ENCODE results near the gene TMA7B. TPM values are rescaled to one million over a fixed set of nuclear protein-coding genes. Genes with fewer than 3 reads are reported as not detected.

Gene TMA7B
- total and polyA plus RNA-seq, 2 donors (not counting 1 experiment from before 2014, with no cell fraction given): 0.85 to 1.4 TPM

DNA sequence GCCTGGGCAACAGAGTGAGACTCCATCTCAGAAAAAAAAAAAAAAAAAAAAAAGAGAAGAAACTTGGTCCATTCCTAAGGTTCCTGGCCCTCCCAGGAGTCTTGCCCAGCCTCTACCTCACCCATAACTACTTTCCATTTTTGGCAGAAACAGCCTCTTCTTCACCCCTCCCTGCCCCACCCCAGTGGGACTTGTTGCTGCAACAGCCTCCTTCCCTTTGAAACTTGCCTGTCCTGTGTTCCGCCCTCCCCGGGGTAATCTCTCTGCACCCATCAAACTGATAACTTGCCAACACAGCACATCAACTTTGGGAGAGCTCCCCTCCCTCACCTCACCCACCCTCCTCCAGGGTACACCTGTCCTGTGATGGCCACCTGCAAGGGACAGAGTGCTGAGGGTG, 24.5 kb downstream of the TMA7B start:
- Mint-ChIP-seq H3K4me3 (no peak overlapping the region), H3K27ac (no peak overlapping the region), H3K9me3 (ENCODE audit: insufficient read depth) (no peaks in the 10 kb centered on the region), H3K4me1 (no peaks in the 10 kb centered on the region), H3K27me3 (peaks cover 54% of the 10 kb centered on the region)
- ATAC-seq (ENCODE audit: low read depth): no peak
- intact Hi-C loops (cut with micrococcal nuclease): no loop called here
- POLR2A ChIA-PET: no interaction called here
- Histone ChIP-seq H4K20me1 (ENCODE audit: control insufficient read depth, insufficient read depth, low read length, poor library complexity, severe bottlenecking) (no peaks in the 10 kb centered on the region), H3K27ac (ENCODE audit: low read length in 2 of 2) (no peak overlapping the region), H3K9ac (ENCODE audit: low read length) (no peak overlapping the region), H2AFZ (ENCODE audit: insufficient read depth, low read depth, low read length, poor library complexity, severe bottlenecking) (no peak overlapping the region), H3K79me2 (ENCODE audit: control insufficient read depth, insufficient read depth, low read length) (no peaks in the 10 kb centered on the region), H3K4me1 (ENCODE audit: control insufficient read depth in 2 of 2, insufficient read depth in 2 of 2, low read length in 2 of 2) (no peaks in the 10 kb centered on the region), H3K4me2 (replicated peaks; ENCODE audit: low read depth, low read length, poor library complexity, severe bottlenecking) (no peak overlapping the region), H3K27me3 (replicated peaks in 1 of 4; ENCODE audit: control extremely low read depth in 1 of 4, control insufficient read depth in 3 of 4, insufficient read depth in 4 of 4, low read length in 3 of 4) (peaks cover 0 to 23% (median 0%) of the 10 kb centered on the region in 4 experiments), H3K4me3 (ENCODE audit: control extremely low read depth in 1 of 5, extremely low read depth in 1 of 5, insufficient read depth in 1 of 5, low read depth in 2 of 5, low read length in 4 of 5) (no peak overlapping the region), H3K36me3 (replicated peaks in 1 of 2; ENCODE audit: control extremely low read depth in 1 of 2, control insufficient read depth in 1 of 2, extremely low read depth in 1 of 2, insufficient read depth in 2 of 2, low read length in 1 of 2) (no peaks in the 10 kb centered on the region), H3K9me3 (ENCODE audit: control extremely low read depth in 1 of 3, control insufficient read depth in 2 of 3, insufficient read depth in 1 of 3, low read length in 2 of 3) (no peaks in the 10 kb centered on the region)
- WGBS (ENCODE audit: insufficient coverage): 100% methylated on average over 2 of the region's 2 CpGs
- DNase-seq: no peak
- TF ChIP-seq CTCF (IDR thresholded peaks at IDR 0.05) (no peak), EZH2 (IDR thresholded peaks at IDR 0.05; ENCODE audit: borderline replicate concordance, insufficient read depth, low read depth, low read length, poor library complexity, severe bottlenecking) (no peak)
- CTCF ChIA-PET: interaction anchor here (1.8 kb wide), 1 partner anchor 40 kb away, joined by 3 read pairs; no protein-coding TSS in a partner anchor

DNA sequence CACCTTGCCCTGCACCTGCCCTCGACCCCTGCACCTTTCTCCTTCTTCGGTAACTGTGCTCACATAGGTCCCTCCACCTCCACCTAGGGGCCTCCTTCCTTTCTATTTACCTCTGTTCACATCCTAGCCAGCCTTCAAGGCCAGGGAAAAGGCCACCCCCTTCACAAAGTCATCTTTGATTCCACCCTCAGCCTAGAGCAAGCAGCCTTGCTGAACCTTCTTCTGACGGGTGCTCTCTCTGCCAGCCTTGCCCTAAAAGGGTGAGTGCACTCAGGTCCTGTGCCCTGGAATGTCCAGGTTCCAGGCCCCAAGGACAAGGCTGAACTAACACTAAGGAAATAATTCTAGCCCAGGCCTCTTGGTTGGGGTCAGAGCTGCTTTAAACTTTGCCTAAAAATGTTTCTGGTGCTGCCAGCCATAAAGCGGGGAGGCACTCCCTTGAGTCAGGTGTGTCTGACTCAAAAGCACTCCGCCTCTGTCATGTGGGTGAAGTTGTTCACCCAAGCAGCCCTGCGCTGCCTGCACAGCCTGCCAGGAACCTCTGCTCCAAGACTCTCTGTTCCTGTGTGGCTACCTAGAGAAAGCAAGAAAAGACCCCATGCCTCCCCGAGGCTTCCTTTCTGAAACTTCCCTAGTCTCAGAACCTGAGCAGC, 25.3 kb downstream of the TMA7B start:
- peaks cover 51% of the 10 kb centered on the region for H3K27me3 Mint-ChIP-seq
- H4K20me1 ChIP-seq (ENCODE audit: control insufficient read depth, insufficient read depth, low read length, poor library complexity, severe bottlenecking): no peaks in the 10 kb centered on the region
- no peak overlapping the region for H3K4me2 ChIP-seq (replicated peaks; ENCODE audit: low read depth, low read length, poor library complexity, severe bottlenecking)
- intact Hi-C loops (cut with micrococcal nuclease): no loop called here
- TF ChIP-seq EZH2 (IDR thresholded peaks at IDR 0.05; ENCODE audit: borderline replicate concordance, insufficient read depth, low read depth, low read length, poor library complexity, severe bottlenecking) (no peak), CTCF (IDR thresholded peaks at IDR 0.05) (no peak)
- H3K4me1 ChIP-seq (ENCODE audit: control insufficient read depth in 2 of 2, insufficient read depth in 2 of 2, low read length in 2 of 2): no peaks in the 10 kb centered on the region
- H3K27ac ChIP-seq (ENCODE audit: low read length in 2 of 2): no peak overlapping the region
- ChIA-PET CTCF (interaction anchor here (1.0 to 1.8 kb wide), 2 partner anchors 39 to 451 kb away, joined by 3 read pairs; no protein-coding TSS in a partner anchor), POLR2A (no interaction called here)
- 78% methylated on average over 7 of the region's 7 CpGs for WGBS (ENCODE audit: insufficient coverage)
- no peak overlapping the region for H3K27ac Mint-ChIP-seq
- no peaks in the 10 kb centered on the region for H3K79me2 ChIP-seq (ENCODE audit: control insufficient read depth, insufficient read depth, low read length)
- no peaks in the 10 kb centered on the region for H3K9me3 Mint-ChIP-seq (ENCODE audit: insufficient read depth)
- H3K9ac ChIP-seq (ENCODE audit: low read length): no peak overlapping the region
- no peak overlapping the region for H2AFZ ChIP-seq (ENCODE audit: insufficient read depth, low read depth, low read length, poor library complexity, severe bottlenecking)
- no peak overlapping the region for H3K4me3 ChIP-seq (ENCODE audit: control extremely low read depth in 1 of 5, extremely low read depth in 1 of 5, insufficient read depth in 1 of 5, low read depth in 2 of 5, low read length in 4 of 5)
- H3K4me1 Mint-ChIP-seq: no peaks in the 10 kb centered on the region
- no peaks in the 10 kb centered on the region for H3K36me3 ChIP-seq (replicated peaks in 1 of 2; ENCODE audit: control extremely low read depth in 1 of 2, control insufficient read depth in 1 of 2, extremely low read depth in 1 of 2, insufficient read depth in 2 of 2, low read length in 1 of 2)
- DNase-seq (no peak), ATAC-seq (ENCODE audit: low read depth) (no peak)
- no peak overlapping the region for H3K4me3 Mint-ChIP-seq
- no peaks in the 10 kb centered on the region for H3K9me3 ChIP-seq (ENCODE audit: control extremely low read depth in 1 of 3, control insufficient read depth in 2 of 3, insufficient read depth in 1 of 3, low read length in 2 of 3)
- H3K27me3 ChIP-seq (replicated peaks in 1 of 4; ENCODE audit: control extremely low read depth in 1 of 4, control insufficient read depth in 3 of 4, insufficient read depth in 4 of 4, low read length in 3 of 4): peaks cover 0 to 23% (median 0%) of the 10 kb centered on the region in 4 experiments

Measured in B cell (primary cell).